Measurements from ENCODE around the gene SAFB.

SAFB gene

DNA sequence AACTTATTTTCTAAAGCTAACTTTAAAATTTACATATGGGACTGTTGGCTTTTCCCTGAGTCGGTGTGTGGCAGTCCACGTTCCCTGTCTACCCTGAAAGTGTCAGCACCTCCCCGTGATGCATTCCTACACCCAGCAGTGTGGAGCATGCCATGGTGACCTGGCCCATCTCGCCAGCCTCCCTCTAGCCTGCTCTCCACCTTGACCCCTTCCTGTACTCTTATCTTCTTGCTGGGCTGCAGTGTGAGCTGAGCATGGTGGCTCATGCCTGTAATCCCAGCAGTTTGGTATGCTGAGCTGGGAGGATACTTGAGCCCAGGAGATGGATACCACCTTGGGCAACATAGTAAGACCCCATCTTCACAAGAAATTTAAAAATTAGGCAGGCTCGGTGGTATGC, 32.0 kb downstream of the SAFB start:
- TF ChIP-seq POLR2AphosphoS5 (IDR thresholded peaks at IDR 0.05; ENCODE audit: low read depth, low read length) = no peak
- TF ChIP-seq POLR2A (IDR thresholded peaks at IDR 0.05; ENCODE audit: low read depth, low read length) = no peak
- TF ChIP-seq TAF1 (IDR thresholded peaks at IDR 0.05; ENCODE audit: borderline replicate concordance, low read depth, low read length) = no peak
- FAIRE-seq (no peak), DNase-seq (ENCODE audit: insufficient read length) (no peak)

GRCh38 chr19:5655412-5655811, 32.5 kb downstream of the SAFB start:
- no peak for TF ChIP-seq POLR2AphosphoS5 (IDR thresholded peaks at IDR 0.05; ENCODE audit: low read depth, low read length)
- FAIRE-seq (no peak), DNase-seq (ENCODE audit: insufficient read length) (no peak)

GRCh38 chr19:5661483-5661882, 38.6 kb downstream of the SAFB start:
- 0 out of 2 replicates have a peak, but pooled peaks have one; percentile 15 for TF ChIP-seq POLR2AphosphoS5 (IDR thresholded peaks at IDR 0.05; ENCODE audit: low read depth, low read length)
- TF ChIP-seq TAF1 (IDR thresholded peaks at IDR 0.05; ENCODE audit: borderline replicate concordance, low read depth, low read length) = no peak
- no peak for DNase-seq (ENCODE audit: insufficient read length)
- no peak for FAIRE-seq

GRCh38 chr19:5663904-5664303, 41.0 kb downstream of the SAFB start:
- DNase-seq (ENCODE audit: insufficient read length) (no peak), FAIRE-seq (no peak)
- no peak for TF ChIP-seq TAF1 (IDR thresholded peaks at IDR 0.05; ENCODE audit: borderline replicate concordance, low read depth, low read length)
- no peak for TF ChIP-seq POLR2A (IDR thresholded peaks at IDR 0.05; ENCODE audit: low read depth, low read length)
- no peak for TF ChIP-seq POLR2AphosphoS5 (IDR thresholded peaks at IDR 0.05; ENCODE audit: low read depth, low read length)

GRCh38 chr19:5664515-5664914, 41.6 kb downstream of the SAFB start:
- FAIRE-seq (peak; percentile 63), DNase-seq (ENCODE audit: insufficient read length) (no peak)
- TF ChIP-seq POLR2A (IDR thresholded peaks at IDR 0.05; ENCODE audit: low read depth, low read length) (no peak), POLR2AphosphoS5 (IDR thresholded peaks at IDR 0.05; ENCODE audit: low read depth, low read length) (no peak), TAF1 (IDR thresholded peaks at IDR 0.05; ENCODE audit: borderline replicate concordance, low read depth, low read length) (no peak)

DNA sequence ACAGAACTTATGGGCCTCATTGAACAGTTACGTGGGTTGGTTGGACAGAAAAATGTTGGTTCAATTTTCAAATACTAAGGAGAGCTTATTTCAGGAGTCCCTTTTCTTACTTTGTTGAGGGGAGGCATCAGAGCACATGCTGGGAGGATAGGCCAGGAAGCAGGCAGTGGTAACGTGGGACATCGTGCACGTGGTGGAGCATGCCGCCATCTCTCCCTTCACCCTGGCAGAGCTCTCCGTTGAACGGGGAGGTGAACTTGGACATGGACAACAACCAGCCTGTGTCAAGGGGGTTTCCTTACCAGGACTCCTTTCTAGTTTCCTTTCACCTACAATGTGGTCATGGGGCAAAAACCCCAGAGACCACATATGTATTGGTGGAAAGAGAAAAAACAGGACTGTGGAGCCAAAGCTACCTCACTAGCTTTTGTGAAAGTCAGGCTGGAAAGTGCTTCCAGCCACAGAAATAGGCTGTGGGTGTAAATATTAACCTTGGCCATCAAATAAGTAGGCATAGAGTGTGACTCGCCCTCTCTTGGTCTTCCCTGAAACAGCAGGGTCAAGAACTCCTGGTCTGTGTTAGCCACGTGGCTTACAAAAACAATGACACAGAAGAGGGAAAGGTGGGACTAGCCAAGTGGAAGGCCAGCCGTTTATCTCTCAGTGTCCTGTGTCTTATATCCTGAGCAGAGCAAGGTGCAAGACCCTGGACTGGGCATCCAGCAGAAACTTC, 43.1 kb downstream of the SAFB start:
- no peak for DNase-seq (ENCODE audit: insufficient read length)
- TF ChIP-seq TAF1 (IDR thresholded peaks at IDR 0.05; ENCODE audit: borderline replicate concordance, low read depth, low read length) (no peak), POLR2A (IDR thresholded peaks at IDR 0.05; ENCODE audit: low read depth, low read length) (no peak), POLR2AphosphoS5 (IDR thresholded peaks at IDR 0.05; ENCODE audit: low read depth, low read length) (0 out of 2 replicates have a peak, but pooled peaks have one; percentile 19)
- no peak for FAIRE-seq

DNA sequence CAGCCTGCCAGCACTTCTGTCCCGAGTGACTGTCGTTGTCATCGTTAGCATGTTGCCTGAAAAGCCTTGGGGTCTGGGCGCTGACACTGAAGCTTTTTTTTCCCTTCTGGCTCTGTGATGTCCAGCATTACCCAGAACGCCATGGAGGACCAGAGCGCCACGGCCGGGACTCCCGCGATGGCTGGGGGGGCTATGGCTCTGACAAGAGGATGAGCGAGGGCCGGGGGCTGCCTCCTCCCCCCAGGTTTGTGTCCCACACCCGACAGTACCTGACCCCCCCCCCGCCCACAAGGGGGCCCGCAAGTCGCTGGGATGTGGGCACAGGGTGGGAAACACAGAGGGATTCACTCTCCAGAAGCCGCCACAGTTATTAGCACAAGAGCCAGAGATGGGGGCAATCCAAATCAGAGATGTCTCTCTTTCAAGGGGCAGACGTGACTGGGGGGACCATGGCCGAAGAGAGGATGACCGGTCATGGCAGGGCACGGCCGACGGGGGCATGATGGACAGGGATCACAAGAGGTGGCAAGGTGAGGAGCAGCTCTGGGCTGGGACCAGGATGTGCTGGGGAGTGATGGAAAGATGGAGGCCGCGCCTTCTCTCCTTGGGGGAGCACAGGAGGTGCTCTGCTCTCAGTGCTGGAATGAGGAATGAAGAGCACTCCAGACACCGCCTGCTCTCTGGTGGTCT, 44.2 kb downstream of the SAFB start:
- TF ChIP-seq POLR2AphosphoS5 (IDR thresholded peaks at IDR 0.05; ENCODE audit: low read depth, low read length) (no peak), POLR2A (IDR thresholded peaks at IDR 0.05; ENCODE audit: low read depth, low read length) (no peak), TAF1 (IDR thresholded peaks at IDR 0.05; ENCODE audit: borderline replicate concordance, low read depth, low read length) (no peak)
- DNase-seq (ENCODE audit: insufficient read length) (no peak), FAIRE-seq (no peak)

GRCh38 chr19:5667751-5668271, 44.9 kb downstream of the SAFB start:
- FAIRE-seq = no peak
- DNase-seq (ENCODE audit: insufficient read length) = no peak
- TF ChIP-seq POLR2A (IDR thresholded peaks at IDR 0.05; ENCODE audit: low read depth, low read length) (no peak), POLR2AphosphoS5 (IDR thresholded peaks at IDR 0.05; ENCODE audit: low read depth, low read length) (no peak), TAF1 (IDR thresholded peaks at IDR 0.05; ENCODE audit: borderline replicate concordance, low read depth, low read length) (no peak)

- TF ChIP-seq TAF1 (IDR thresholded peaks at IDR 0.05; ENCODE audit: borderline replicate concordance, low read depth, low read length) = no peak
- TF ChIP-seq POLR2A (IDR thresholded peaks at IDR 0.05; ENCODE audit: low read depth, low read length) = peak; percentile 32; the same call in 1 of the 2 replicates
- FAIRE-seq (no peak), DNase-seq (ENCODE audit: insufficient read length) (no peak)
Measured at GRCh38 chr19:5669212-5669611, 46.3 kb downstream of the SAFB start.

GRCh38 chr19:5671600-5671999, 48.7 kb downstream of the SAFB start:
- FAIRE-seq (no peak), DNase-seq (ENCODE audit: insufficient read length) (no peak)

DNA sequence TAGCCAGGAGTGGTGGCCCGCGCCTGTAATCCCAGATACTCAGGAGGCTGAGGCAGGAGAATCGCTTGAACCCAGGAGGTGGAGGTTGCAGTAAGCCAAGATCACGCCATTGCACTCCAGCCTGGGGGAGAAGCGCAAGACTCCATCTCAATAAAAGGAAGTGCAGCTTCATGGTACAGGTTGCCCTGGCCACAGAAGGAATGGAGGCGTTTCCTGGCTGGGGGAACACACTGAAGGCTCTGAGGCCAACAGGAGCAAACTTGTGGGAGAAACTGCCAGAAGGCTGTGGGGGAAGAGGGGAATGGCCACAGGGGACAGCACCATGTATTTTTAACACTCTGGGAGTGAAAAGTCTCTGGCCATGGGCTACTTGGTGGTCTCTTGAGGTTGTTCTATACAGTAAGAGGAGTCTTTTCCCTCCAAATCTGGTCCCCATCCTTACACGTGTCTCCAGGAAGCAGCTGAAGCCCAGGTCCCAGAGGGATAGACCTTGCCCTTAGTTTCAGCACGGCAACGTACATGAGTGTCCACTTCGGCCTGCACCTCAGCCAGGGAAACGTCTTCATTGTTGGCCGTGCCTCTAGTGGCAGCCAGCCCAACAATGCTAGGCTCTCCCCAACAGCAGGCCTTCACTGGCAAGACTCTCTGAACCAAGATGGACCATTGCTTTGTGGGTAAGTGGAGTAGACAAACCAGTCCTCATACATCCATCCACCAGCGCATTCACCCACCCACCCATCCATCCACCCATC, 50.0 kb downstream of the SAFB start:
- FAIRE-seq = no peak
- no peak for DNase-seq (ENCODE audit: insufficient read length)

More at GRCh38 chr19:5671600-5671999, 48.7 kb downstream of the SAFB start:
- TF ChIP-seq TAF1 (IDR thresholded peaks at IDR 0.05; ENCODE audit: borderline replicate concordance, low read depth, low read length) (no peak), POLR2A (IDR thresholded peaks at IDR 0.05; ENCODE audit: low read depth, low read length) (no peak), POLR2AphosphoS5 (IDR thresholded peaks at IDR 0.05; ENCODE audit: low read depth, low read length) (no peak)

More for the DNA sequence above, 50.0 kb downstream of the SAFB start:
- TF ChIP-seq POLR2AphosphoS5 (IDR thresholded peaks at IDR 0.05; ENCODE audit: low read depth, low read length) (no peak), POLR2A (IDR thresholded peaks at IDR 0.05; ENCODE audit: low read depth, low read length) (0 out of 2 replicates have a peak, but pooled peaks have one; percentile 20), TAF1 (IDR thresholded peaks at IDR 0.05; ENCODE audit: borderline replicate concordance, low read depth, low read length) (no peak)
